ENCODE measurements around the gene ACBD3.
"Not testable (repeated sequence)": the region's sequence is repeated elsewhere in the genome, so short reads cannot be mapped to it uniquely, and the experiment has no call there.

ACBD3 gene

GRCh38 chr1:226186124-226187018 is at the start of gene ACBD3:
ACBD3 (minus strand) TSS chr1:226186741; CDS start chr1:226186675, 66 bp downstream.
- in situ Hi-C loops (cut with MboI; ENCODE audit: low sequenced_read_pairs), result no loop called here

GRCh38 chr1:226233806-226234205 is 47.3 kb upstream of the ACBD3 start:
- in situ Hi-C loops (cut with MboI; ENCODE audit: low sequenced_read_pairs), result no loop called here

GRCh38 chr1:226233293-226233692 is 46.8 kb upstream of the ACBD3 start:
- in situ Hi-C loops (cut with MboI; ENCODE audit: low sequenced_read_pairs), result no loop called here

GRCh38 chr1:226226601-226227000 is 40.1 kb upstream of the ACBD3 start:
- in situ Hi-C loops (cut with MboI; ENCODE audit: low sequenced_read_pairs), result no loop called here

GRCh38 chr1:226223786-226224244 is 37.3 kb upstream of the ACBD3 start:
- in situ Hi-C loops (cut with MboI; ENCODE audit: low sequenced_read_pairs), result no loop called here

- in situ Hi-C loops (cut with MboI; ENCODE audit: low sequenced_read_pairs), result no loop called here
These were observed 36.7 kb upstream of the ACBD3 start, which contains the start of gene MIXL1 for GRCh38 chr1:226223157-226223785. MIXL1 (plus strand) TSS chr1:226223664; CDS start chr1:226223682, 18 bp downstream.

- in situ Hi-C loops (cut with MboI; ENCODE audit: low sequenced_read_pairs), result no loop called here
These were observed 36.1 kb upstream of the ACBD3 start for GRCh38 chr1:226222686-226223085.

GRCh38 chr1:226220473-226221189 is 34.1 kb upstream of the ACBD3 start:
- in situ Hi-C loops (cut with MboI; ENCODE audit: low sequenced_read_pairs), result no loop called here

- in situ Hi-C loops (cut with MboI; ENCODE audit: low sequenced_read_pairs), result no loop called here
These were observed 30.7 kb upstream of the ACBD3 start for GRCh38 chr1:226217273-226217672.

GRCh38 chr1:226216056-226216455 is 29.5 kb upstream of the ACBD3 start:
- in situ Hi-C loops (cut with MboI; ENCODE audit: low sequenced_read_pairs), result no loop called here

GRCh38 chr1:226215239-226215638 is 28.7 kb upstream of the ACBD3 start:
- in situ Hi-C loops (cut with MboI; ENCODE audit: low sequenced_read_pairs), result no loop called here

GRCh38 chr1:226212545-226212944 is 26.0 kb upstream of the ACBD3 start:
- in situ Hi-C loops (cut with MboI; ENCODE audit: low sequenced_read_pairs), result no loop called here

- in situ Hi-C loops (cut with MboI; ENCODE audit: low sequenced_read_pairs), result no loop called here
These were observed 24.8 kb upstream of the ACBD3 start for GRCh38 chr1:226211181-226211821.

GRCh38 chr1:226210571-226211176 is 24.1 kb upstream of the ACBD3 start:
- in situ Hi-C loops (cut with MboI; ENCODE audit: low sequenced_read_pairs), result no loop called here

GRCh38 chr1:226209307-226210059 is 22.9 kb upstream of the ACBD3 start:
- in situ Hi-C loops (cut with MboI; ENCODE audit: low sequenced_read_pairs), result no loop called here

- in situ Hi-C loops (cut with MboI; ENCODE audit: low sequenced_read_pairs), result no loop called here
These were observed 20.5 kb upstream of the ACBD3 start for GRCh38 chr1:226207048-226207447.

GRCh38 chr1:226204198-226204597 is 17.7 kb upstream of the ACBD3 start:
- in situ Hi-C loops (cut with MboI; ENCODE audit: low sequenced_read_pairs), result no loop called here

- in situ Hi-C loops (cut with MboI; ENCODE audit: low sequenced_read_pairs), result no loop called here
These were observed 17.1 kb upstream of the ACBD3 start for GRCh38 chr1:226203655-226204054.

- in situ Hi-C loops (cut with MboI; ENCODE audit: low sequenced_read_pairs), result no loop called here
These were observed 16.7 kb upstream of the ACBD3 start for GRCh38 chr1:226203240-226203639.

GRCh38 chr1:226202666-226203065 is 16.1 kb upstream of the ACBD3 start:
- in situ Hi-C loops (cut with MboI; ENCODE audit: low sequenced_read_pairs), result not testable (repeated sequence)
